H1 (cell line): ENCODE data around the gene TNS1. TPM values are rescaled to one million over a fixed set of nuclear protein-coding genes. Genes with fewer than 3 reads are reported as not detected.

ENCODE experiments used
- CTCF ChIA-PET: fragments of 300-600 bp; sonication (Branson Sonifier 250); formaldehyde crosslinking; loops from one replicate; lab custom pipeline; 2021; ENCODE audit not compliant: partially characterized antibody; lab: Charles Lee
- POLR2A ChIA-PET: fragments of 300-600 bp; sonication (Branson Sonifier 250); formaldehyde crosslinking; loops from one replicate; lab custom pipeline; 2021; ENCODE audit warnings: inconsistent platforms; ENCODE audit not compliant: partially characterized antibody; lab: Charles Lee
- DNase-seq, 2 experiments: peaks; one replicate each; pipeline versions ENCODE4 v3.0.0 to v3.0.0-alpha.2; 2010 to 2022; ENCODE audit warnings: low spot score in 2 of 2, low read depth in 1 of 2, mixed read lengths in 1 of 2
- FAIRE-seq: peaks from 2 replicates; lab custom pipeline; 2011; peaks lifted over from hg19 to GRCh38; lab: Jason Lieb, UNC
- H2AFZ ChIP-seq: 2 replicates; pipeline ENCODE4 v1.8.1; 2012; ENCODE audit warnings: low read length, inconsistent platforms
- H2AK5ac ChIP-seq: 2 replicates; pipeline ENCODE4 v1.6.1; 2013; ENCODE audit warnings: low read depth, low read length
- H2BK120ac ChIP-seq: replicated peaks from 2 replicates; pipeline ENCODE3; 2013; ENCODE audit warnings: low read depth, low read length, inconsistent platforms
- H2BK12ac ChIP-seq: 2 replicates; pipeline ENCODE4 v1.6.1; 2013; ENCODE audit warnings: low read depth, low read length
- H2BK15ac ChIP-seq: 2 replicates; pipeline ENCODE4 v1.6.1; 2013; ENCODE audit warnings: low read length
- H2BK20ac ChIP-seq: 2 replicates; pipeline ENCODE4 v1.6.1; 2013; ENCODE audit warnings: low read length
- H2BK5ac ChIP-seq: 2 replicates; pipeline ENCODE4 v1.6.1; 2013; ENCODE audit warnings: low read depth, low read length
- H3K14ac ChIP-seq: 2 replicates; pipeline ENCODE4 v1.6.1; 2013; ENCODE audit warnings: inconsistent platforms; ENCODE audit not compliant: insufficient read length
- H3K18ac ChIP-seq: 2 replicates; pipeline ENCODE4 v1.6.1; 2013; ENCODE audit warnings: low read length; ENCODE audit errors: extremely low read depth
- H3K23ac ChIP-seq: 2 replicates; pipeline ENCODE4 v1.6.1; 2013; ENCODE audit warnings: inconsistent platforms; ENCODE audit not compliant: insufficient read length
- H3K23me2 ChIP-seq: 2 replicates; pipeline ENCODE4 v1.6.1; 2013; ENCODE audit warnings: low read depth, low read length
- H3K27ac ChIP-seq: 2 replicates; pipeline ENCODE4 v1.6.1; 2011; ENCODE audit warnings: low read depth, low read length, inconsistent platforms
- H3K27me3 ChIP-seq, 4 experiments: replicated peaks in 1 of 4; 1 replicate in 1 of 4; 2 replicates in 3 of 4; pipeline versions ENCODE4 v1.6.1 to v1.8.1; 2011 to 2013; ENCODE audit warnings: low read length in 3 of 4, mild to moderate bottlenecking in 3 of 4, inconsistent platforms in 2 of 4, mixed read lengths in 2 of 4, moderate library complexity in 1 of 4; ENCODE audit not compliant: control insufficient read depth in 3 of 4, insufficient read depth in 3 of 4; ENCODE audit errors: extremely low read depth in 1 of 4
- H3K36me3 ChIP-seq, 4 experiments: 2 replicates each; pipeline versions ENCODE4 v1.6.1 to v1.8.1; 2011 to 2013; ENCODE audit warnings: mild to moderate bottlenecking in 4 of 4, low read length in 3 of 4, moderate library complexity in 2 of 4, control low read depth in 1 of 4, inconsistent platforms in 1 of 4; ENCODE audit not compliant: insufficient read depth in 4 of 4, control insufficient read depth in 2 of 4
- H3K4ac ChIP-seq: replicated peaks from 2 replicates; pipeline ENCODE3; 2013; ENCODE audit warnings: low read length, low read depth, mixed read lengths, inconsistent platforms; ENCODE audit not compliant: insufficient read length
- H3K4me1 ChIP-seq, 4 experiments: replicated peaks in 1 of 4; 1 replicate in 1 of 4; 2 replicates in 3 of 4; pipeline versions ENCODE4 v1.6.1 to v1.8.1; 2011 to 2013; ENCODE audit warnings: low read length in 3 of 4, inconsistent platforms in 2 of 4, mixed read lengths in 1 of 4; ENCODE audit not compliant: insufficient read depth in 4 of 4, control insufficient read depth in 3 of 4
- H3K4me2 ChIP-seq, 2 experiments: 2 replicates each; pipeline versions ENCODE4 v1.6.1 to v1.8.1; 2011 to 2013; ENCODE audit warnings: low read depth in 2 of 2, low read length in 2 of 2, control low read depth in 1 of 2, inconsistent platforms in 1 of 2, mild to moderate bottlenecking in 1 of 2; ENCODE audit not compliant: insufficient read depth in 1 of 2
- H3K4me3 ChIP-seq, 4 experiments: fragments of 200-600, 300-600 bp in 1 of 4; sonication (generic), shearing (Covaris generic), sonication (Bioruptor Twin) in 1 of 4; 2 replicates each; pipeline versions ENCODE4 v1.5.1 to v1.8.1; 2011 to 2016; ENCODE audit warnings: low read length in 4 of 4, low read depth in 3 of 4, control low read depth in 2 of 4, inconsistent platforms in 2 of 4, mild to moderate bottlenecking in 2 of 4, mixed read lengths in 1 of 4, moderate library complexity in 1 of 4; ENCODE audit not compliant: insufficient read depth in 2 of 4; ENCODE audit errors: extremely low read depth in 1 of 4
- H3K56ac ChIP-seq: replicated peaks from 2 replicates; pipeline ENCODE3; 2013; ENCODE audit warnings: low read depth, mild to moderate bottlenecking, mixed read lengths, low read length, inconsistent platforms; ENCODE audit not compliant: insufficient read length
- H3K79me1 ChIP-seq: 2 replicates; pipeline ENCODE4 v1.6.1; 2013; ENCODE audit warnings: low read depth, low read length, control low read depth
- H3K79me2 ChIP-seq, 2 experiments: 2 replicates each; pipeline versions ENCODE4 v1.6.1 to v1.8.1; 2012 to 2013; ENCODE audit warnings: low read length in 2 of 2, mild to moderate bottlenecking in 2 of 2, inconsistent platforms in 1 of 2; ENCODE audit not compliant: insufficient read depth in 2 of 2, control insufficient read depth in 1 of 2
- H3K9ac ChIP-seq, 4 experiments: replicated peaks in 1 of 4; 1 replicate in 1 of 4; 2 replicates in 3 of 4; pipeline versions ENCODE4 v1.6.1 to v1.8.1; 2011 to 2013; ENCODE audit warnings: low read depth in 3 of 4, low read length in 3 of 4, control low read depth in 2 of 4, mild to moderate bottlenecking in 2 of 4, moderate library complexity in 2 of 4, inconsistent platforms in 1 of 4; ENCODE audit errors: extremely low read depth in 1 of 4
- H3K9me3 ChIP-seq, 2 experiments: 2 replicates each; pipeline versions ENCODE4 v1.6.1 to v1.8.1; 2012 to 2013; ENCODE audit warnings: mild to moderate bottlenecking in 2 of 2, moderate library complexity in 2 of 2, control low read depth in 1 of 2, inconsistent platforms in 1 of 2, low read depth in 1 of 2, low read length in 1 of 2, mixed read lengths in 1 of 2; ENCODE audit not compliant: insufficient read depth in 2 of 2
- H4K20me1 ChIP-seq, 2 experiments: replicated peaks in 1 of 2; 2 replicates each; pipeline versions ENCODE3 to v1.8.1; 2011 to 2013; ENCODE audit warnings: inconsistent platforms in 2 of 2, low read length in 2 of 2, mild to moderate bottlenecking in 1 of 2; ENCODE audit not compliant: insufficient read depth in 2 of 2, control insufficient read depth in 1 of 2
- H4K5ac ChIP-seq: 2 replicates; pipeline ENCODE4 v1.6.1; 2013; ENCODE audit warnings: low read length, low read depth, mixed read lengths, inconsistent platforms; ENCODE audit not compliant: insufficient read length
- H4K8ac ChIP-seq: 2 replicates; pipeline ENCODE4 v1.8.0; 2013; ENCODE audit warnings: mild to moderate bottlenecking, moderate library complexity, low read length, inconsistent platforms; ENCODE audit not compliant: insufficient read depth; ENCODE audit errors: extremely low read depth
- H4K91ac ChIP-seq: replicated peaks from 2 replicates; pipeline ENCODE3; 2013; ENCODE audit warnings: low read length, mixed read lengths, inconsistent platforms; ENCODE audit not compliant: insufficient read length
- ASH2L ChIP-seq: fragments of 200-600, 300-600 bp; sonication (generic); IDR thresholded peaks from one replicate; pipeline ENCODE4 v1.7.1; 2017; ENCODE audit warnings: low read length
- RXRA ChIP-seq: IDR thresholded peaks from 2 replicates; pipeline ENCODE4 v1.6.1; 2011; ENCODE audit warnings: low read depth, mild to moderate bottlenecking, low read length, moderate library complexity; ENCODE audit not compliant: insufficient read depth
- SP1 ChIP-seq: IDR thresholded peaks from 2 replicates; pipeline ENCODE4 v1.6.1; 2011; ENCODE audit warnings: low read depth, low read length
- TAF7 ChIP-seq: optimal IDR thresholded peaks from 2 replicates; pipeline ENCODE3; 2011; ENCODE audit warnings: low read depth, mild to moderate bottlenecking, inconsistent platforms, low read length, moderate library complexity, borderline replicate concordance
- WGBS, 2 experiments: shearing (Covaris generic) in 1 of 2; methylation state at CpG; one replicate each; pipeline versions ENCODE4 v1.1.6 to v1.1.7; 2013 to 2015; ENCODE audit warnings: low lambda C conversion rate in 2 of 2, mixed read lengths in 2 of 2, inconsistent platforms in 1 of 2, low coverage in 1 of 2, missing lambda C conversion rate in 1 of 2; ENCODE audit not compliant: insufficient replicate concordance in 2 of 2, insufficient coverage in 1 of 2, insufficient read length in 1 of 2; ENCODE audit errors: extremely low coverage in 1 of 2, missing lambda C conversion rate in 1 of 2; 5-methylcytosine and 5-hydroxymethylcytosine counted together
- polyA plus RNA-seq, 7 experiments: library from polyadenylated mRNA; depleted of rRNA in 3 of 7; stranded (reverse) in 5 of 7; unstranded in 2 of 7; fragments of >200 nt in 5 of 7; fragments of 200-250 nt in 2 of 7; gene quantifications; 1 replicate in 5 of 7; 2 replicates in 1 of 7; 4 replicates in 1 of 7; pipeline versions ENCODE4 v1.2.1 to v1.2.3, GENCODE V29; 2011 to 2013; ENCODE audit warnings: missing spikeins in 2 of 7, mixed read lengths in 2 of 7
- total RNA-seq: library from RNA; stranded (reverse); fragmentation: NEBNext Ultra II Directional; extraction: Animal tissue kit (Norgen Biotek cat#: 25700); gene quantifications from 2 replicates; pipeline ENCODE4 v1.2.1, GENCODE V29; 2021

The TNS1 gene
- total and polyA plus RNA-seq, 2 of the 8 experiments (the other 6 are each of a cell fraction or from before 2014, with no cell fraction given), result 1.5 to 5.1 TPM

- H2BK20ac ChIP-seq, result no peak overlapping the region
- H3K27ac ChIP-seq, result no peak overlapping the region
- H3K56ac ChIP-seq, result no peak overlapping the region
- H3K36me3 ChIP-seq, result no peaks in the 10 kb centered on the region
- H2BK120ac ChIP-seq, result no peak overlapping the region
- no peak overlapping the region for H4K8ac ChIP-seq
- H3K4ac ChIP-seq, result no peak overlapping the region
- FAIRE-seq, result no peak
- POLR2A ChIA-PET, result no interaction called here
- H3K79me2 ChIP-seq, result no peaks in the 10 kb centered on the region
- TF ChIP-seq ASH2L (no peak), RXRA (no peak), SP1 (no peak), TAF7 (no peak)
- no peak overlapping the region for H3K4me3 ChIP-seq
- H4K91ac ChIP-seq, result no peak overlapping the region
- no peaks in the 10 kb centered on the region for H3K9me3 ChIP-seq
- 100% methylated on average over 1 of the region's 1 CpG; no CpG with 5 or more reads in 1 of the 2 experiments for WGBS, 2 experiments
- H4K20me1 ChIP-seq, result no peaks in the 10 kb centered on the region
- H3K23ac ChIP-seq, result no peak overlapping the region
- no peak overlapping the region for H2AK5ac ChIP-seq
- no peak overlapping the region for H4K5ac ChIP-seq
- H2BK15ac ChIP-seq, result no peak overlapping the region
- H3K18ac ChIP-seq, result no peak overlapping the region
- no peak overlapping the region for H3K9ac ChIP-seq
- H3K27me3 ChIP-seq, result peaks cover 0 to 4% (median 2%) of the 10 kb centered on the region in 4 experiments; a peak in 4 of 7 replicates
- no peak overlapping the region for H2BK5ac ChIP-seq
- H3K4me1 ChIP-seq, result peaks cover 8 to 30% (median 15%) of the 10 kb centered on the region in 4 experiments
- H3K14ac ChIP-seq, result no peak overlapping the region
- no peak overlapping the region for H2AFZ ChIP-seq
- no peak for DNase-seq
- H3K79me1 ChIP-seq, result no peaks in the 10 kb centered on the region
- CTCF ChIA-PET, result interaction anchor here (0.8 to 12.9 kb wide), 8 partner anchors 8 to 128 kb away, joined by 3 to 121 read pairs (median 13); no protein-coding TSS in a partner anchor
- no peak overlapping the region for H2BK12ac ChIP-seq
- no peak overlapping the region for H3K4me2 ChIP-seq
- H3K23me2 ChIP-seq, result peaks cover 6% of the 10 kb centered on the region; the same call in 1 of the 2 replicates
These were observed 88.7 kb downstream of the TNS1 start for GRCh38 chr2:217914078-217914477.
